GM12864 (cell line): ENCODE results near the gene CYP4X1.
"Not testable (repeated sequence)": the region's sequence is repeated elsewhere in the genome, so short reads cannot be mapped to it uniquely, and the experiment has no call there.

Experiments
- DNase-seq: peaks from one replicate; pipeline ENCODE4 v3.0.0-alpha.2; 2011; ENCODE audit warnings: low read depth
- H3K4me3 ChIP-seq: 2 replicates; pipeline ENCODE4 v1.5.1; 2011; ENCODE audit warnings: mild to moderate bottlenecking, low read depth, low read length, control low read depth
- TF ChIP-seq, protein P1 (sequence below): IDR thresholded peaks from 2 replicates; pipeline ENCODE4 v1.5.1; 2011; ENCODE audit warnings: low read depth, mild to moderate bottlenecking, moderate library complexity, low read length, control low read depth, inconsistent platforms; ENCODE audit errors: missing control alignments

The CYP4X1 gene

DNA sequence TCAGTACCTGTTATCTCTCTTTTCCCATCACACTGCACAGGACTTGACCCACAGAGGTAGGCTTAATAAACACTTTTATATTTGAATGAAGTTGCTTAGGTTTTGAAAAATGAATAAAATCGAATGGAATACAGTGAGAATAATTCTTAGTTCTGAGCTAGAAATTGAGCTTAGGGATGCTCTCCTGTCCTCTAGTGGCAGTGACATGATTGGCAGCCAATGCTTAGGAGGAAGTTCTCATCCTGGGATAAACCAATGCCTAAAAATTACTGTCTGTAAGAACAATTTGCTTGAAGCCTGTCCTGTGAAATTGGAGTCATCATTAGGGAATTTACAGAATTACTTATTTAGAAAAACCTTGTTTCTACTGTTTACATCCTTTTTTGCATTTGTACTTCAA lies 21.3 kb upstream of the CYP4X1 start:
- no peak for DNase-seq
- TF ChIP-seq, protein P1, sequence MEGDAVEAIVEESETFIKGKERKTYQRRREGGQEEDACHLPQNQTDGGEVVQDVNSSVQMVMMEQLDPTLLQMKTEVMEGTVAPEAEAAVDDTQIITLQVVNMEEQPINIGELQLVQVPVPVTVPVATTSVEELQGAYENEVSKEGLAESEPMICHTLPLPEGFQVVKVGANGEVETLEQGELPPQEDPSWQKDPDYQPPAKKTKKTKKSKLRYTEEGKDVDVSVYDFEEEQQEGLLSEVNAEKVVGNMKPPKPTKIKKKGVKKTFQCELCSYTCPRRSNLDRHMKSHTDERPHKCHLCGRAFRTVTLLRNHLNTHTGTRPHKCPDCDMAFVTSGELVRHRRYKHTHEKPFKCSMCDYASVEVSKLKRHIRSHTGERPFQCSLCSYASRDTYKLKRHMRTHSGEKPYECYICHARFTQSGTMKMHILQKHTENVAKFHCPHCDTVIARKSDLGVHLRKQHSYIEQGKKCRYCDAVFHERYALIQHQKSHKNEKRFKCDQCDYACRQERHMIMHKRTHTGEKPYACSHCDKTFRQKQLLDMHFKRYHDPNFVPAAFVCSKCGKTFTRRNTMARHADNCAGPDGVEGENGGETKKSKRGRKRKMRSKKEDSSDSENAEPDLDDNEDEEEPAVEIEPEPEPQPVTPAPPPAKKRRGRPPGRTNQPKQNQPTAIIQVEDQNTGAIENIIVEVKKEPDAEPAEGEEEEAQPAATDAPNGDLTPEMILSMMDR: peak; percentile 46
- no peak overlapping the region for H3K4me3 ChIP-seq

DNA sequence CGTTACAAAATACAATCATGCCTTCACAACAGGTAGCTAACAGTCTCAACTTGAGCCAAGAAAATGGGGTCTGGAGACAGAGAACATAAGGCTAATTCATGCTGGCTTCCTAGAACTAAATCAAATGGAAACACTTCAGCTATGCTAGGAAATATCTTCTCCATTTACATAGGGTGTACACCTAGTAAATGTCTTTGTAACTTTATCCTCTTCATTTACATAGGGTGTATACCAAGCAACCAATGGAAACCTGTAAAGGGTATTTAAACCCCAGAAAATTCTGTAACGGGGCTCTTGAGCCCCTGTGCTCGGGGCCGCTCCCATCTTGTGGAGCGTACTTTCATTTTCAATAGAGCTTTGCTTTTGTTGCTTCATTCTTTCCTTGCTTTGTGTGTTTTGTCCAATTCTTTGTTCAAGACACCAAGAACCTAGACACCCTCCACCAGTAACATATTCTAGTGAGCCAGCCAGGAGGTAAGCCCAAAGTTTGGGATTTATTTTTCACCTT lies 19.5 kb upstream of the CYP4X1 start:
- TF ChIP-seq, protein P1: no peak
- no peak for DNase-seq
- no peak overlapping the region for H3K4me3 ChIP-seq

DNA sequence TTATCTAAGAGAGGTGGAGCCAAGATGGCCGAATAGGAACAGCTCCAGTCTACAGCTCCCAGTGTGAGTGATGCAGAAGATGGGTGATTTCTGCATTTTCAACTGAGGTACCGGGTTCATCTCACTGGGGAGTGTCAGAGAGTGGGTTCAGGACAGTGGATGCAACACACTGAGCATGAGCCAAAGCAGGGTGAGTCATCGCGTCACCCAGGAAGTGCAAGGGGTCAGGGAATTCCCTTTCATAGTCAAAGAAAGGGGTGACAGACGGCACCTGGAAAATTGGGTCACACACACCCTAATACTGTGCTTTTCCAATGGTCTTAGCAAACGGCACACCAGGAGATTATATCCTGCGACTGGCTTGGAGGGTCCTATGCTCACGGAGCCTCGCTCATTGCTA lies 17.0 kb upstream of the CYP4X1 start:
- not testable (repeated sequence) for H3K4me3 ChIP-seq

DNA sequence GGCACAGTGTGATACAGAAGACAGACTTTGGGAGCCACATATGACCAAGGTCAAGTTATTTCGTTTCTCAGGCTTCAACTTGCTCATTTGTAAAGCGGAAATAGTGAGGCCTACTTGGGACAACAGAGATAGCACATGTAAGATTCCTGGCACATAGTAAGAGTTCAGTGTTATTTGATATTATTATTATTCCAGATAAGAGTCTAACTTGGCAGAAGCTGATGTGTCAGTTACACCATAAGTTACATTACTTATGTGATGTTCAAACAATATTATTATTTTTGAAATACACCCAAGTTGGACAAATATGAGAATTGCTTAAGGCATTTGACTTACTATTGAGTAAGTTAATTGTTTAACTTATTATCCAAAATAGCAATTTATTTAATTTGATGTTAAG lies 10.2 kb upstream of the CYP4X1 start:
- H3K4me3 ChIP-seq: no peak overlapping the region
- DNase-seq: no peak
- TF ChIP-seq, protein P1: no peak

More for the DNA sequence above, 17.0 kb upstream of the CYP4X1 start:
- not testable (repeated sequence) for DNase-seq

DNA sequence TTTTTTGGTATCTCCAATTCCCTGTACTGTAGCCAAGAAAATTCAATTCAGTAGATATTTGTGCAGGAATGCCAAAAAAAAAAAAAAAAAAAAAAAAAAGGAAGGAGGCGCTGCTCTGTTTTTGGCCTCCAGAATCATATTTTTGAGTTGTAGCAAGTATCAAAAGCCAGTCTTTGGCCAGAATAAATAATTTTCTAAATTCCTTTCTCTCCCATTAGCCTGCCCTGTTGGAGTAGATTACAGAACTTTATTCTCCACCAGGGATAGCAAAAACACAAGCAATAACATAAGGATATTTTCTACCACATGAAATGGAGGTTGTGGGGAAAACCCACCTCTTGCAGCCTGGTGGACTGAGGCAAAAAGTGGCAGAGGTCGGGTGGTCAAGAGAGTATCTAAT lies 2.4 kb upstream of the CYP4X1 start:
- TF ChIP-seq, protein P1: no peak
- DNase-seq: no peak
- no peak overlapping the region for H3K4me3 ChIP-seq

DNA sequence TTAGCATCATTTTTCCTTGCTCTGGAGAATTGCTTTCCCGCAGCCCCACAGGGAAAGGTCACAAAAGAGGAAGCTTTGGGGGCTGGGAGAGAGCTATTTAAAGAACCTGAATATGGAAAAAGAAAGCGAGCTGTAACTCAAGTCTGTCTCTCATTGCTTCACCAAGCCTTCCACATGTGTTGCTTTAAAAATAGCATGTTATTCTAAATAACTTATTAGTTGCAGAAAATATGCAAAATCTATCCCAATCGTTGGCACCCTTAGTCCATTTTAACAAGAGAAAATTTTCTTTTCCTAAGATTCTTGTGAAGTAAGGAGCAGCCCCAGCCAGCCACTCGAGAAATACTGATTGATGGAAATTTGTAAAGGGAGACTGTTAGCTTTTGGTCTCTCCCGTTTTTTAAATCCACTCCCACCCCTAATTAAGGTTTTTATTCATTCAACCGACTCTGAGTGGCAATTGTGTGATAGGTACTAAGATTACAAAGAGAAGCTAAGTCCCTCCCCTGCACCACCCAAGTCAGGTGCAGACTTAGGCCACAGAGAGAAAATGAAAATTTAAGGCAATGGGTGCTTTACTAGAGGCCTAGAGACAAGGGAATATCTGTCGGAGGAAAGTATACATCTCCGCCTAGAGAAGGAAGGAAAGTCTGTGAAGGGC lies 802 bp downstream of the CYP4X1 start:
- no peak for DNase-seq
- TF ChIP-seq, protein P1: no peak
- no peak overlapping the region for H3K4me3 ChIP-seq

DNA sequence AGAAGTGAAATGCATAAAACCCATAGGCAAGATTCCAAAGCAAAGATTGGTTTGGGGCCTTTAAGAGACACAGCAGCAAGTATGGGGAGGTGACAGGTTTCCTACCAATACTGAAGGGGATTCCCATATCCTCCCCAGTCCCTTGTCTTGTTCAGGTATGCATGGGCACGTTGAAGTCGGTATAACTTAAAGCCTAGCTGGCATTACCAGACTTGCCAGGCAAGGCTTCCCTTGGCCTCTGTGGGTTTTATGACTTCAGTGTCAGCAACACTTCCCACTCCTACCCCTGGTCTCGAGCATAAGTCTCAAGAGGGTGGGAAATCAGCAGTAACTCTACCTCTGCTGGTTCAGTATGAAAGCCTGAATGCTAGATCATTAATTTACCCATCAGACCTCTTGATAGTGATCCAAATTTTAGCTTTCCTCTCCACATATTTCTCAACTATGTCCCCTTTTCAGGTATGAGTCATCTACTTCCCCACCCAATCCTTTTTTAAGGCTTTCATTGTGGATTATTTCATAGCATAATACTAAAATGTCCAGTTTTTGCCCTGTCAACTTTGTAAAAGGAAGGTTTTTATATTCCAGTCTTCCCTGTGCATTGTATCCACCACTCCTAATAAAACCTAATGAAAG lies 6.8 kb downstream of the CYP4X1 start:
- H3K4me3 ChIP-seq: no peak overlapping the region
- TF ChIP-seq, protein P1: no peak
- DNase-seq: no peak
